Stimulated activated naive B cell treated with anti-CD40 and anti-IgM and Interleukin-4, amounts not matched to agents 10 μg/mL and 1 μg/mL and 100 μg/mL, for 72 hours (primary cell): ENCODE results near the gene ASXL1.
"Not testable (repeated sequence)": the region's sequence is repeated elsewhere in the genome, so short reads cannot be mapped to it uniquely, and the experiment has no call there.

Experiments used
- ATAC-seq, 2 donors: fragments of 150-1000 bp; cut with Tn5 transposase; replicated peaks; 2 replicates each; pipeline ENCODE4 v1.10.0; 2021; ENCODE audit warnings: moderate library complexity in 1 of 2
- DNase-seq: peaks from one replicate; pipeline ENCODE4 v3.0.0; 2021
- H3K27ac Mint-ChIP-seq: one replicate; pipeline ENCODE4 v1.8.0; 2022; ENCODE audit warnings: mild to moderate bottlenecking, mixed read lengths
- H3K27me3 Mint-ChIP-seq, 2 donors: one replicate each; pipeline ENCODE4 v1.8.0; 2022; ENCODE audit warnings: mixed read lengths in 2 of 2
- H3K36me3 Mint-ChIP-seq, 2 donors: one replicate each; pipeline ENCODE4 v1.8.0; 2022; ENCODE audit warnings: mixed read lengths in 2 of 2, mild to moderate bottlenecking in 1 of 2
- H3K4me1 Mint-ChIP-seq, 2 donors: one replicate each; pipeline ENCODE4 v1.8.0; 2022; ENCODE audit warnings: mixed read lengths in 2 of 2, mild to moderate bottlenecking in 1 of 2
- H3K4me3 Mint-ChIP-seq, 2 donors: one replicate each; pipeline ENCODE4 v1.8.0; 2022; ENCODE audit warnings: mild to moderate bottlenecking in 2 of 2, mixed read lengths in 2 of 2, moderate library complexity in 1 of 2
- H3K9me3 Mint-ChIP-seq, 2 donors: one replicate each; pipeline ENCODE4 v1.8.0; 2022; ENCODE audit warnings: mixed read lengths in 2 of 2, mild to moderate bottlenecking in 1 of 2

ASXL1 gene

DNA sequence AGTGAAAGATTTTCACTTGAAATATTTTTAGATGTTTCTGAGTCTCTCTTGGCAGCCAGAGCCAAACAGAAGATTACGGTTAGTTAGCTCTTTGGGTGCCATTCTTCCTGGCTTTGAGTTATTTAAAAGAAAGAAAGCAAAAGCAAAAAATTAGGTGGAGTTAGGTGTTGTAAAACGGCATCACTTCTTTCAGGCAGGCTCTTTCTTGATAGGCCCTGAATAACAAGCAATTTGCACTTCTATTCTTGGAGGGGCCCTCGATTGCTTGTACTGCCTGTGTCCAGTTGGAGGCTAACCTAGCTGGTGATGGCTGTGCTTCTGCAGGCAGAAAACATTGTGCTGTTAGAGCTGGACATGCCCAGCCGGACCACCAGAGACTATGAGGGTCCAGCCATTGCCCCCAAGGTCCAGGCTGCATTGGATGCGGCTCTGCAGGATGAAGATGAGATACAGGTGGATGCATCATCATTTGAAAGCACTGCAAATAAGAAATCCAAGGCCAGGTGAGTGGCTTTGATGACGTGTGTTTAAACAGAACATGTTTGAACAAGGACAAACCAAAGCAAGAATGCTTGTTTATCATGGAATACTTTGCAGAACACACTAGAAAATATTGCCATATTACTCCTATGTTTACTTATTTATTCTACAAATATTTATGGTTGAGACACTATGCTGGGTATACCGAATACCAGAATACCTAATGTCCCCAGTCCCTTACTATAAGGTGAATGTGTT lies 28.1 kb upstream of the ASXL1 start:
- Mint-ChIP-seq H3K27ac (no peak overlapping the region), H3K27me3 (no peaks in the 10 kb centered on the region)

DNA sequence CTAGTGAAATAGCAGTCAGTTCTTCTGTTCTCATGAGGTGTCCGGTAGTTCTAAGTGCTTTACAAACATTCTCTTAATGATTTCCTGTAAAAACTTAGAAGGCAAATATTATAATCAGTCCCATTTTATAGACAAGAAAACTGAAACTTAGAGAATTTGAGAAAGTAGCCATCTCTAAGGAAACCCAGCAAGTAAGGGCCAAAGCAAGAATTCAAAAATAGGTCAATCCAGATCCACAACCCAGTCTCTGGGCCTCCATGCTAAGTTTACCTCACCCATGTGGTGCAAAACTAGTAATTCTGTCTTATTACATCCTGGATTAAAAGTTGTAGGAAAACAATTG lies 27.6 kb upstream of the ASXL1 start:
- ATAC-seq (no peak), DNase-seq (no peak)
- peaks cover 19 to 27% of the 10 kb centered on the region in 2 donors for H3K4me1 Mint-ChIP-seq
- peaks cover 35 to 58% of the 10 kb centered on the region in 2 donors for H3K36me3 Mint-ChIP-seq
- H3K9me3 Mint-ChIP-seq, result no peaks in the 10 kb centered on the region
- no peak overlapping the region for H3K4me3 Mint-ChIP-seq
- H3K27ac Mint-ChIP-seq, result no peak overlapping the region
- H3K27me3 Mint-ChIP-seq, result no peaks in the 10 kb centered on the region

More for the DNA sequence above, 28.1 kb upstream of the ASXL1 start:
- DNase-seq (no peak), ATAC-seq (no peak)
- H3K9me3 Mint-ChIP-seq, result no peaks in the 10 kb centered on the region
- no peak overlapping the region for H3K4me3 Mint-ChIP-seq
- peaks cover 19 to 27% of the 10 kb centered on the region in 2 donors for H3K4me1 Mint-ChIP-seq
- H3K36me3 Mint-ChIP-seq, result peaks cover 35 to 57% of the 10 kb centered on the region in 2 donors

DNA sequence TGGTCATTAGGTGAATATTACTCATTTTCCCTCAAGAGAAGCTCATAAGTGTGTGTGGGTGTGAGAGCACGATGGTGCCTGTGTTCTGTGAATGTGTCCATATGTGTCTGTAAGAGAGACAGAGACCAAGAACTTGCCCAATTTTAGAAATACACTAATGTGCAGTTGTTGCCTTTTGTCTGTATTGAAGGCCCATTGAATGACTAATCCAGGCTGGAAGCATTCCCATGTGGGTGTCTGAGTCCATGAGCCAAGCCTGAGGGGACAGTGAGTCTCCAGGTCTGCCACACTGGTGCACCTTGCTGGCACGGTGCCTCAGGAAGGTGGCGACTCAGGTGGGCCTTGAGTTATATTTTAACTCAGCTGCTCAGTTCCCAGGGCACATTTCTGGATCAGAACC lies 25.5 kb upstream of the ASXL1 start:
- Mint-ChIP-seq H3K27me3 (no peaks in the 10 kb centered on the region), H3K4me3 (peak overlapping the region in 1 of 2 donors; percentile 37), H3K4me1 (peaks cover 28 to 38% of the 10 kb centered on the region in 2 donors)

DNA sequence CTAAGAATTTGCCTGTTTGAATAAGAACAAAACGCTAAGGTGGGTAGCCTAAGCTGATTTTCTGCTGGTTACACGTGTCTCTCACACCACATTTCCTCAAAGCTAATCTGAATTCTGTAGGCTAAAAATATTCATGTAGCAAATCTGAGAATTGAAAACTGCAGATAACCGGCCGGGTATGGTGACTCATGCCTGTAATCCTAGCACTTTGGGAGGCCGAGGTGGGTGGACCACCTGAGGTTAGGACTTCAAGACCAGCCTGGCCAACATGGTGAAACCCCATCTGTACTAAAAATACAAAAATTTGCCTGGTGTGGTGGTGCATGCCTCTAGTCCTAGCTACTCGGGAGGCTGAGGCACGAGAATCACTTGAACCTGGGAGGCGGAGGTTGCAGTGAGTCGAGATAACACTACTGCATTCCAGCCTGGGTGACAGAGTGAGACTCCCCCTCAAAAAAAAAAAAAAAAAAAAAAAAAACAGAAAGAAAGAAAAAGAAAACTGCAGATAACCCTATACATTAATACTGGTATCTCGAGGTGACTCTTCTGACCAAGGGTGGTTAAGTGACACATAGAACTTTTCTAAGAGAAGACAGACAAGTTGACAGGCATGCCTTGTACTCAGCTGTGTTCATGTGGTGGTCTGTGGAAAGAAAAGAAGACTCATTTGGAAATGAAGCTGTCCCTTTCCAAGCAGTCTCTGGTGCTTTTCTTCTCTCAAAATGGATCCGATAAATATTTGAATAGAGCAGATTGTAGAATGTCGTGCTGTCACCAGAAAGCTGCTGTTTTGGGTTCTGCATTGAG lies 24.7 kb upstream of the ASXL1 start:
- ATAC-seq, result peak; percentile 64 to 69
- Mint-ChIP-seq H3K36me3 (peaks cover 25 to 54% of the 10 kb centered on the region in 2 donors), H3K27ac (peak overlapping the region; percentile 56), H3K4me3 (no peak overlapping the region), H3K9me3 (no peaks in the 10 kb centered on the region), H3K4me1 (peaks cover 34 to 45% of the 10 kb centered on the region in 2 donors), H3K27me3 (no peaks in the 10 kb centered on the region)
- peak; percentile 44 for DNase-seq

More for the DNA sequence above, 25.5 kb upstream of the ASXL1 start:
- Mint-ChIP-seq H3K9me3 (no peaks in the 10 kb centered on the region), H3K36me3 (peaks cover 28 to 54% of the 10 kb centered on the region in 2 donors), H3K27ac (peak overlapping the region; percentile 52)
- peak; percentile 51 to 53 for ATAC-seq
- DNase-seq, result no peak

DNA sequence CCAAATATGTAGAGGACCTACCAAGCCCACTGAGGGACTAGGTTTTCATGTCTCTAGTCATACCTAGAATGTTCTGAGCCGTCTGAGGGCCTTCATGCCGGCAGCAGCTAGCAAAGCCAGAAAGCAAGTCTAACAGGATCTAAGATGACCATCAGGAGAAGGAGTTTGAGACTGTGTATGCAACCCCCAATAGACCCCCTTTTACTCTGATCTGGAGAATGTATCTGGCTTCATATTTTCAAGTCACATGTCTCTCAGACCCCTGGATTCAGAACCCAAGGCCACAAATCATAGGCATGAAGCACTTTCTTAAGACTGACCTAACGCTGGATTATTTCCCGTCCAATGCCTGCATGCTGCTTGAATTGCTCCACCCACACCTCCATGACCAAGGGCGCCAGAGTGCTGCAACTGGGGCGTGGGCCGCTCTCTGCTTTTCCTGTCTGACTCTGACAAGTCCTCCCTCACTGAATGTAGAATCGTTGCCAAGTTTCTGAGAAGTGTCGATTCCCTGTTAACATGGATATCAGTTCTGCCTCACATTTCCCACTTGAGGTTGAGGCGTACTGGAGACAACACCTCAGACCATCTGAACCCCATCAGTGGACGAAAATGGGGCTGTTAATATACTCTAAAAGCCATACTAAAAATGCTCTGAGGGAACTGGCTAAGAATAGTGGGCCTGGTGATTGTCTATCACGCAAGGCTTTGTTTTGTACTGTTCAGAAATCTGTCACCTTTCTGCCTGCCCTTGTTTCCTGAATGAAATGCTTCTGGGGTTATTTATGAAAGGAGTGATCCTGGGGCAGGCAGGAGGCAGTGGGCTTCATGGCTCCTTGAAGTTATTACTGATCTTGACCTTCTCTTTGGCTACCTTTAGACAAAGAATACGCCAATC lies 23.9 kb upstream of the ASXL1 start:
- H3K4me1 Mint-ChIP-seq, result peaks cover 34 to 52% of the 10 kb centered on the region in 2 donors
- H3K27me3 Mint-ChIP-seq, result no peaks in the 10 kb centered on the region
- H3K36me3 Mint-ChIP-seq, result peaks cover 25 to 55% of the 10 kb centered on the region in 2 donors
- no peak for DNase-seq
- peak overlapping the region; percentile 68 for H3K27ac Mint-ChIP-seq
- peak in 1 of 2 donors; percentile 26 for ATAC-seq
- H3K4me3 Mint-ChIP-seq, result no peak overlapping the region
- H3K9me3 Mint-ChIP-seq, result no peaks in the 10 kb centered on the region

DNA sequence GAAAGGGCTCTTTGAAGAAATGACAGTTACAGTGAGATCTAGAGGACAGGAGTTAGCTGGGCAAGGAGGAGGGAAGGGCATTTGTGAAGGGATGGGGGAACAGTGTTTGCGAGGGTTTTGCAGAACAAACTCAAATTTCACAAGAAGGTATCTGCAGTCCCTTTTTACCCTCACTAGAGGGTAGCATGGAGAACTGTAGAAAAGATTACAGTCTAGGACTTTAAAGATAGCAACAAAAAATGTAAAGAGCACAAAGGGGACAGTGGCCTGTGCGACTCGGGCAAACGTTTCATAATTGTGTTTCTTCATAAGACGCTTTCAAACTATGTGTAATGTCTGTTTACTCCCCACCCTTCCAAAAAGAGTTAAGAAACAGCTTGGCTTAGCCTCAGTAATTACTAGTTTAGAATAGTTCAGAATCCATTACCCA lies 21.2 kb upstream of the ASXL1 start:
- Mint-ChIP-seq H3K4me1 (peaks cover 40 to 63% of the 10 kb centered on the region in 2 donors), H3K27ac (peak overlapping the region; percentile 59), H3K9me3 (no peaks in the 10 kb centered on the region), H3K4me3 (no peak overlapping the region), H3K36me3 (peaks cover 21 to 48% of the 10 kb centered on the region in 2 donors), H3K27me3 (no peaks in the 10 kb centered on the region)
- DNase-seq (no peak), ATAC-seq (peak; percentile 24 to 43)

DNA sequence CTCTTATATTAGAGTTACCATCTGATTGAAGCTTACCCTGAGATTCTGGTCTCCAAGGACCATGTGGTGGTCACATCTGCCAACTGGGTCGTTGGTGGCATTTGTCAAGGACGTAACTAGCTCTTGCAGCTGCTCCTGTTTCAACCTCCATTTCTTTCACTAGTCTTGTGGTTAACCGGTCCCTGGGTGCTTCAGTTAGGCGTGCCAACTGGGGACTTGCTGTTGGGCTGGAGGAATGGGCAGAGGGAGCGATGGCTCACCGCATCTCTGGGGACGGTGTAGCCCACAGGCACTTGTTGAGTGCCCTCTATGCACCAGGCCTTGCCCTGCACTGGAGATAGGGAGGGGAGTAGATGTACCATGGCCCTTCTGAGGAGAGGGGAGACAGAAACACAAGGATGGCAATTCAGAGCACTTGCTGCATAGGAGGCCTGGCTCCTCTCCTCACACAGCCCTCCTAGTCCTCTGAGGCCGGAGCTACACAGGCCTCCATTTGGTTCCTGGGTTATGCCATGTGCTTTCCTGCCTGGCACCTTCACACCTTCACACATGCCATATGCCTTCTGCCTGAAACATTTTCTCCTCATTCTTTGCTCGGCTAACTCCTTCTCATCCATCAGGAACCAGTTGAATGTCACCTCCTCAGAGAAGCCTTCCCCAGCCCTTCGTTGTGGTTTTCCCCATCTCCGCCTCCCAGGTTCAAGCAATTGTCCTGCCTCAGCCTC lies 20.0 kb upstream of the ASXL1 start:
- no peaks in the 10 kb centered on the region for H3K27me3 Mint-ChIP-seq
- no peaks in the 10 kb centered on the region for H3K9me3 Mint-ChIP-seq
- peaks cover 34 to 51% of the 10 kb centered on the region in 2 donors for H3K4me1 Mint-ChIP-seq
- DNase-seq (peak; percentile 11), ATAC-seq (peak; percentile 40 to 57)
- no peak overlapping the region for H3K4me3 Mint-ChIP-seq
- H3K27ac Mint-ChIP-seq, result peak overlapping the region; percentile 9
- peaks cover 14 to 44% of the 10 kb centered on the region in 2 donors for H3K36me3 Mint-ChIP-seq

DNA sequence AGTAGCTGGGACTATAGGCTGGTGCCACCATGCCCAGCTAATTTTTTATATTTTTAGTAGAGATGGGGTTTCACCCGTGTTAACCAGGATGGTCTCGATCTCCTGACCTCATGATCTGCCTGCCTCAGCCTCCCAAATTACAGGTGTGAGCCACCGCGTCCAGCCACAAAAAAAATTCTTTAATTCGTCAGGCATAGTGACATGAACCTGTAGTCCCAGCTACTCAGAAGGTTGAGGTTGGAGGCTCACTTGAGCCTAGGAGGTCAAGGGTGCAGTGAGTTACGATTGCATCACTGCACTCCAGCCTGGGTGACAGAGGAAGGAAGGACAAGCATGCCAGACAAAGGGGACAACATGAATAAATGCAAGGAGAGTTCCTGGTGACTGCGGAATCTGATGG lies 19.5 kb upstream of the ASXL1 start:
- Mint-ChIP-seq H3K36me3 (peaks cover 12 to 43% of the 10 kb centered on the region in 2 donors), H3K9me3 (no peaks in the 10 kb centered on the region), H3K27me3 (no peaks in the 10 kb centered on the region), H3K4me1 (peaks cover 33 to 47% of the 10 kb centered on the region in 2 donors), H3K27ac (no peak overlapping the region), H3K4me3 (no peak overlapping the region)
- ATAC-seq (no peak), DNase-seq (no peak)

DNA sequence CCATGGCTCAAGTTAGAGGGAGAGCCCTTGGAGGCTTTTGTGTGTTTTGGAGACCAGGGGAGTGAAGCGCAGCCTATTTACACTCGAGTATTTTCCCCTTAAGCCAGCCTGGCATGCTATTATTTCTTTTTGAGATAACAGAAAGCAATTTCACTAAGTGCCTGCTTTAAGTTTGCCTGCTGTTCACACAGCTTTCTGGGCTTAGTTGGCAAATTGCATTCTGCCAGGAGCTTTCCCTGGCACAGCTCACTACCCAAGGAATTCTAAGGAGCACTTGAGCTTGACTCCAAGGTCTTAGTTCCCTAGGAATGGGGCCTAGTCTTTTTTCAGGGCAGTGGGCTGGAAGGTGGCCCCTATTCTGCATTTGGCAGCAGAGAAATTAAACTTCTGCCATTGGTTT lies 19.0 kb upstream of the ASXL1 start:
- peaks cover 9 to 38% of the 10 kb centered on the region in 2 donors for H3K36me3 Mint-ChIP-seq
- H3K4me1 Mint-ChIP-seq, result peaks cover 32 to 43% of the 10 kb centered on the region in 2 donors
- DNase-seq, result no peak
- H3K9me3 Mint-ChIP-seq, result no peaks in the 10 kb centered on the region
- ATAC-seq, result no peak
- H3K4me3 Mint-ChIP-seq, result no peak overlapping the region
- H3K27ac Mint-ChIP-seq, result no peak overlapping the region
- no peaks in the 10 kb centered on the region for H3K27me3 Mint-ChIP-seq

DNA sequence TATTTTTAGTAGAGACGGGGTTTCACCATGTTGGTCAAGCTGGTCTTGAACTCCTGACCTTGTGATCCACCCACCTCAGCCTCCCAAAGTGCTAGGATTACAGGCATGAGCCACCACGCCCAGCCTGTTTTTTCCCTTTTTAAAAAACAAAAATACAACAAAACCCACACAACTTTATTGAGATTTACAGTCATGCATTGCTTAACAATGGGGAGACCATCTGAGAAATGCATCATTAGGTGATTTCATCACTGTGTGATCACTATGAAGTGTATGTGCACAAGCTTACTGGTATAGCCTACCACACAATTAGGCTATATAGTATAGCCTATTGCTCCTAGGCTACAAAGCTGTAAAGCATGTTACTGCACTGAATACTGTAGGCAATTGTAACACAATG lies 17.1 kb upstream of the ASXL1 start:
- H3K27me3 Mint-ChIP-seq, H3K27ac Mint-ChIP-seq, ATAC-seq, H3K4me3 Mint-ChIP-seq, H3K9me3 Mint-ChIP-seq, DNase-seq: not testable (repeated sequence)
- H3K36me3 Mint-ChIP-seq, result peaks cover 5 to 26% of the 10 kb centered on the region in 2 donors
- peaks cover 29 to 38% of the 10 kb centered on the region in 2 donors for H3K4me1 Mint-ChIP-seq

DNA sequence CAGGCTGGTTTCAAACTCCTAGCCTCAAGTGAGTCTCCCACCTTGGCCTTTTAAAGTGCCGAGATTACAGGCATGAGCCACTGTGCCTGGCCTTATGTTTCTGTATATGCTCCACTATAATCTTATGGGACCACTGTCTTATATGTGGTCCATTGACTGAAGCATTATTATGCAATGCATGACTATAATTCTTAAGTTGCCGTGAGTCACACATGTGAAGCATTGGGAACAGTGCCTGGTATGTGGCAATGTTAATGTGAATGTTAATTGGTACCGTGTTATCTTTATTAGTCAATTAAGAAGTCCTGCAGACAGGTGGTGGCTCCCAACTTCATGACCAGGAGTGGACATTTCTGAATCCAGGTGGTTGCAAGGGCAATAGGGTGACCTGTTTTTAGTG lies 14.7 kb upstream of the ASXL1 start:
- DNase-seq, result no peak

DNA sequence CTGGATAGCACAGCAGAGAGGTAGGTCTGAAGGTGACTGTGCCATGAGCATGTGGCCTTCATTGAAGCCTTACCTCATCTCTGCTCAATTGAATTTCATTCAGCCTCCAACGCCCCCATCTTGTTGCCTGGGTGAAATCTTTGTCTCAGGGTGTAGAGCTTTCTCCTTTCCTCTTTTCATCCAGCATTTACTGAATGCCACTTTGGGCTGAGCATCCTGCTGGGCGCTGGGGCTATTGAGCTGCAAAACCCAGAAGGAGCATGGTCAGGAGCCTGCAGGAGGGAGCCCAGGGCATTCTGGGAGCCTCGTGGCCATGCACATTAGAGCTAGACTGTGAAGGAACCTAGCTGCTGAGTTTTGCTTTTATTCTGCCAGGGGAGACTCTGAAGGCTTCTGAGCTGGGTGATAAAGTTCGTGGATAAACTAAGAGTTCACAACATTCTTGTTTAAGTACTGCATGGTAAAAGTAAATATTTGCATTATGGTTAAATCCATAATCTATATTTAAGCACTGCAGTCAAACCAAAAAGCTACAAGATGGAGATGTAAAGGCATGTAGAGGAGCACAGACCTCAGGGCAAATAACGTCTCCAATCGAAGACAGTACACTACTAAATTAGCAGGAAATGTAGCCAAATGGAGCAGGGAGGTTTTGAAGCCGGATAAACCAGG lies 13.2 kb upstream of the ASXL1 start:
- ATAC-seq (no peak), DNase-seq (no peak)
- Mint-ChIP-seq H3K9me3 (peaks cover 0 to 2% of the 10 kb centered on the region in 2 donors), H3K36me3 (peaks cover 10 to 31% of the 10 kb centered on the region in 2 donors), H3K27ac (no peak overlapping the region), H3K4me3 (peak overlapping the region in 1 of 2 donors; percentile 19), H3K4me1 (peaks cover 12 to 18% of the 10 kb centered on the region in 2 donors), H3K27me3 (no peaks in the 10 kb centered on the region)

More for the DNA sequence above, 14.7 kb upstream of the ASXL1 start:
- no peak overlapping the region for H3K27ac Mint-ChIP-seq
- H3K36me3 Mint-ChIP-seq, result peaks cover 7 to 24% of the 10 kb centered on the region in 2 donors
- H3K9me3 Mint-ChIP-seq, result no peaks in the 10 kb centered on the region
- ATAC-seq, result no peak
- H3K27me3 Mint-ChIP-seq, result no peaks in the 10 kb centered on the region
- no peak overlapping the region for H3K4me3 Mint-ChIP-seq
- peaks cover 14 to 19% of the 10 kb centered on the region in 2 donors for H3K4me1 Mint-ChIP-seq

DNA sequence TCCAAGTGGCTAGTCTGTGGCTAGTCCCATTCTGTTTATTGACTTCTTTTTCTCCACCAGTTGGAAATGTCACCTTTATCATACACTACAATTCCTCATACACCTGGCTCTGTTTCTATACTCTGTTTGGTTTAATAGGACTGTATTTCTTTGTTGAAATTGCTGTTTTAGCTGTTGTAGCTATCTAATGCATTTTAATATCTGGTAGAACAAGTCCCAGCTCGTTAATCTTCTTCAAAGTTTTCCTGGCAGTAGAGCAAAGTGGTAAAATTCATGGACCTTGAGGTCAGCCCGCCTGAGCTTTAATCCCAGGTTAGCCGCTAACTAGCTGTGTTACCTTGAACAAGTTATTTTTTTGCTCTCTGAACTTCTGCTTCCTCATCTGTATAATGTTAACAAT lies 9.9 kb upstream of the ASXL1 start:
- Mint-ChIP-seq H3K36me3 (peaks cover 12 to 30% of the 10 kb centered on the region in 2 donors), H3K27me3 (no peaks in the 10 kb centered on the region), H3K9me3 (peaks cover 0 to 2% of the 10 kb centered on the region in 2 donors), H3K27ac (no peak overlapping the region), H3K4me1 (peaks cover 8 to 9% of the 10 kb centered on the region in 2 donors), H3K4me3 (no peak overlapping the region)
- DNase-seq (no peak), ATAC-seq (no peak)
